ENCODE results near the gene TMEM63C.

- TF ChIP-seq, protein P1, sequence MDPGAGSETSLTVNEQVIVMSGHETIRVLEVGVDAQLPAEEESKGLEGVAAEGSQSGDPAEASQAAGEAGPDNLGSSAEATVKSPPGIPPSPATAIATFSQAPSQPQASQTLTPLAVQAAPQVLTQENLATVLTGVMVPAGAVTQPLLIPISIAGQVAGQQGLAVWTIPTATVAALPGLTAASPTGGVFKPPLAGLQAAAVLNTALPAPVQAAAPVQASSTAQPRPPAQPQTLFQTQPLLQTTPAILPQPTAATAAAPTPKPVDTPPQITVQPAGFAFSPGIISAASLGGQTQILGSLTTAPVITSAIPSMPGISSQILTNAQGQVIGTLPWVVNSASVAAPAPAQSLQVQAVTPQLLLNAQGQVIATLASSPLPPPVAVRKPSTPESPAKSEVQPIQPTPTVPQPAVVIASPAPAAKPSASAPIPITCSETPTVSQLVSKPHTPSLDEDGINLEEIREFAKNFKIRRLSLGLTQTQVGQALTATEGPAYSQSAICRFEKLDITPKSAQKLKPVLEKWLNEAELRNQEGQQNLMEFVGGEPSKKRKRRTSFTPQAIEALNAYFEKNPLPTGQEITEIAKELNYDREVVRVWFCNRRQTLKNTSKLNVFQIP (CRISPR knock-in tag; IDR thresholded peaks at IDR 0.05; ENCODE audit: borderline replicate concordance, low read depth) = no peak
- TF ChIP-seq CSDC2 (CRISPR knock-in tag; IDR thresholded peaks at IDR 0.05) (no peak), TOX (CRISPR knock-in tag; IDR thresholded peaks at IDR 0.05; ENCODE audit: borderline replicate concordance) (no peak), ZNF8 (CRISPR knock-in tag; IDR thresholded peaks at IDR 0.05) (no peak), ZFP3 (CRISPR knock-in tag; IDR thresholded peaks at IDR 0.05) (no peak), ARNTL (CRISPR knock-in tag; IDR thresholded peaks at IDR 0.05; ENCODE audit: borderline replicate concordance, low read depth) (no peak), TCF4 (CRISPR knock-in tag; IDR thresholded peaks at IDR 0.05; ENCODE audit: borderline replicate concordance) (no peak)
Measured at GRCh38 chr14:77225892-77226557, 44.4 kb downstream of the TMEM63C start.
